ENCODE results near the gene OSCAR. TPM values are rescaled to one million over a fixed set of nuclear protein-coding genes. Genes with fewer than 3 reads are reported as not detected.

OSCAR gene
- total RNA-seq, 1 donor from 2014 or later = not detected

DNA sequence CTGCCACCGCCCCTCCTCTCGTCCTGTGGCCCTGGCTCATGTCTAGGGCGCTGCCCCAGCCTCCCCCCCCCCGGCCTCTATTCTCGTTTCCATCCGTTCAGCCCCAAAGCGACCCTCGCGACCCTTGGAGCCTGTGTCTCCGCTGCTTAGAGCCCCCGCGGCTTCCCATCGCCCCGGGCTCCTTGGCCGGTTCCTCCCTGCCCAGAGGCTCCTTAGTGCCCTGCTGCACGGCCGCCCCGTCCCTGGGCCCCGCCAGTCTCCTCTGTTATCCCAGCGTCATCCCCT is 27.8 kb upstream of the OSCAR start:
- Mint-ChIP-seq H3K4me3 (no peak overlapping the region), H3K4me1 (no peaks in the 10 kb centered on the region), H3K27me3 (ENCODE audit: low read depth) (no peaks in the 10 kb centered on the region), H3K27ac (no peak overlapping the region), H3K36me3 (peaks cover 25% of the 10 kb centered on the region), H3K9me3 (no peaks in the 10 kb centered on the region)
- DNase-seq (ENCODE audit: low spot score in 2 of 2, unreplicated experiment in 2 of 2) = no peak
- TF ChIP-seq, protein P1, sequence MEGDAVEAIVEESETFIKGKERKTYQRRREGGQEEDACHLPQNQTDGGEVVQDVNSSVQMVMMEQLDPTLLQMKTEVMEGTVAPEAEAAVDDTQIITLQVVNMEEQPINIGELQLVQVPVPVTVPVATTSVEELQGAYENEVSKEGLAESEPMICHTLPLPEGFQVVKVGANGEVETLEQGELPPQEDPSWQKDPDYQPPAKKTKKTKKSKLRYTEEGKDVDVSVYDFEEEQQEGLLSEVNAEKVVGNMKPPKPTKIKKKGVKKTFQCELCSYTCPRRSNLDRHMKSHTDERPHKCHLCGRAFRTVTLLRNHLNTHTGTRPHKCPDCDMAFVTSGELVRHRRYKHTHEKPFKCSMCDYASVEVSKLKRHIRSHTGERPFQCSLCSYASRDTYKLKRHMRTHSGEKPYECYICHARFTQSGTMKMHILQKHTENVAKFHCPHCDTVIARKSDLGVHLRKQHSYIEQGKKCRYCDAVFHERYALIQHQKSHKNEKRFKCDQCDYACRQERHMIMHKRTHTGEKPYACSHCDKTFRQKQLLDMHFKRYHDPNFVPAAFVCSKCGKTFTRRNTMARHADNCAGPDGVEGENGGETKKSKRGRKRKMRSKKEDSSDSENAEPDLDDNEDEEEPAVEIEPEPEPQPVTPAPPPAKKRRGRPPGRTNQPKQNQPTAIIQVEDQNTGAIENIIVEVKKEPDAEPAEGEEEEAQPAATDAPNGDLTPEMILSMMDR (IDR thresholded peaks at IDR 0.05; ENCODE audit: unreplicated experiment) = no peak

DNA sequence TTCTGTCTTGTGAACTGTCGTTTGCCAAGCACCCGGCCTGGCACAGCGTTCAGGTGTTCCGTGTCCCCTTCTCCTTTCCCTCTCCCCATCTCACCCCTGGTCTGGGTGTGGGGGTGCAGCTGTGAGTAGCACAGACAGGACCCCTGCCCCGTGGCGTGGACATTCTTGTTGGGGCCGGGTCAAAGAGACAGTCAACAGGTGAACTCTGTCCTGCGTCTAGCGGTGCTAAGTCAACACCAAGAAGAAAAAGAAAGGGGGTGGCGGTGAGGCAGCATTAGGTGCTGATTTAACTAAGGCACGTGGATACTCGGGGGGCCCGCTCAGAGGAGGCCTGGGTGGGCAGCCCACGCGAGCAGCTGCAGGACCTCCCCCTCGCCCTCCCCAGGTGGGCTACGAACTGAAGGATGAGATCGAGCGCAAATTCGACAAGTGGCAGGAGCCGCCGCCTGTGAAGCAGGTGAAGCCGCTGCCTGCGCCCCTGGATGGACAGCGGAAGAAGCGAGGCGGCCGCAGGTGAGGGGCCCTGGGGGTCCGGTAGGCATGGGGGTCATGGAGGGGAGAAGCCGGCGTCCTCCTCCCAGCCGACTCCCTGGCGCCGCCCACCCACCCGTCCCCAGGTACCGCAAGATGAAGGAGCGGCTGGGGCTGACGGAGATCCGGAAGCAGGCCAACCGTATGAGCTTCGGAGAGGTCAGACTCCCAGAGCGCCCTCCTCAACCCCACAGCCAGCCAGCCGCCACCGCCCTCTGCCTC is 27.3 kb upstream of the OSCAR start:
- H3K27ac Mint-ChIP-seq = no peak overlapping the region
- no peak overlapping the region for H3K4me3 Mint-ChIP-seq
- H3K27me3 Mint-ChIP-seq (ENCODE audit: low read depth) = no peaks in the 10 kb centered on the region
- TF ChIP-seq, protein P1 (IDR thresholded peaks at IDR 0.05; ENCODE audit: unreplicated experiment) = no peak
- no peak for DNase-seq (ENCODE audit: low spot score in 2 of 2, unreplicated experiment in 2 of 2)
- peaks cover 27% of the 10 kb centered on the region for H3K36me3 Mint-ChIP-seq
- H3K9me3 Mint-ChIP-seq = no peaks in the 10 kb centered on the region
- no peaks in the 10 kb centered on the region for H3K4me1 Mint-ChIP-seq

DNA sequence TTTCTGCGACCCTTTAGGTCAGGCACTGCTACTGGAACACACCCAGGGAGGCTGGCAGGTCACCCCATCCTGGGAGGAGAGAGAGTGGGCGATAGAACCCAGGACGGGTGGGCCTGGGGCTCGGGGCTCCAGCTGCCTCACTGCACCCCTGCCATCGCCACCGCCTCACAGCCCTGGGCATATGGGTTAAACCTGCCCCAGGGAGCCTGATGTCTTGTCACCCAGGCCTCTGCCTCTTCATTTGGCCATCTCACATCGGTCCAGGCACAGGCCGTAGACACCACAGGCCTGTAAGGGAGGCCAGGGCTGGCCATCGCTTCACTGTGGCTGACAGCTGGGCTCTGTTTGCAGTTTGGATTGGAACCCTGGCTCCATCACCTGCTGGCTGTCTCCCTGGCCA is 25.1 kb upstream of the OSCAR start:
- H3K36me3 Mint-ChIP-seq = peaks cover 28% of the 10 kb centered on the region

DNA sequence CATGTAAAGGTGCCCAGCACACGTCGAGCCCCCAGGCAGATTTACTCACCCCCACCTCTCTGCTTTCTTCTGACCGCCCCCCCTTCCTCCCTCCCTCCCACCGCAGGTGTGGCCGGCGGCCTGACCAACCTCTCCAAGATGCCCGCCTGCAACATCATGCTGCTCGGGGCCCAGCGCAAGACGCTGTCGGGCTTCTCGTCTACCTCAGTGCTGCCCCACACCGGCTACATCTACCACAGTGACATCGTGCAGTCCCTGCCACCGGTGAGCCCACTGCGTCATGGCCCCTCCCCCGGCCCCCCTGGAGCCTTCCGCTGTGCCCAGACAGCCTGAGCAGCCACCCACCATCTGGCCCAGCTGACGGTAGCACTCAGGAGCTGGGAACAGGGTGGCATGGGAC is 23.8 kb upstream of the OSCAR start:
- TF ChIP-seq, protein P1 (IDR thresholded peaks at IDR 0.05; ENCODE audit: unreplicated experiment) = no peak
- Mint-ChIP-seq H3K36me3 (peaks cover 34% of the 10 kb centered on the region), H3K27me3 (ENCODE audit: low read depth) (no peaks in the 10 kb centered on the region), H3K4me3 (no peak overlapping the region), H3K4me1 (no peaks in the 10 kb centered on the region), H3K27ac (no peak overlapping the region), H3K9me3 (no peaks in the 10 kb centered on the region)
- no peak for DNase-seq (ENCODE audit: low spot score in 2 of 2, unreplicated experiment in 2 of 2)

More for the DNA sequence above, 25.1 kb upstream of the OSCAR start:
- Mint-ChIP-seq H3K4me1 (no peaks in the 10 kb centered on the region), H3K9me3 (no peaks in the 10 kb centered on the region), H3K4me3 (no peak overlapping the region), H3K27ac (no peak overlapping the region), H3K27me3 (ENCODE audit: low read depth) (no peaks in the 10 kb centered on the region)
- no peak for DNase-seq (ENCODE audit: low spot score in 2 of 2, unreplicated experiment in 2 of 2)
- TF ChIP-seq, protein P1 (IDR thresholded peaks at IDR 0.05; ENCODE audit: unreplicated experiment) = no peak

DNA sequence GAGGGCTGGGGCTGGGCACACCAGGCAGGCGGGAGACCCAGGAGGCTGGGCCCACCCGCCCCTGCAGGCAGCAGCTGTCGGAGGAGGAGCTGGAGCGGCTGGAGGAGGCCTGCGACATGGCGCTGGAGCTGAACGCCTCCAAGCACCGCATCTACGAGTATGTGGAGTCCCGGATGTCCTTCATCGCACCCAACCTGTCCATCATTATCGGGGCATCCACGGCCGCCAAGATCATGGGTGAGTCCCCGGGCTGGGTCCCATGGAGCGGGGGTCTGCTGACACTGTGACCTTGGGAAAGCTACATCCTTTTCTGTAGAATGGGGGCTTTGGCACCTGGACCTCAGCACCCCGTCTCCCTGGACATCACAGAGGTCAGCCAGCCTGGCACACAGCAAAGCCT is 23.1 kb upstream of the OSCAR start:
- H3K9me3 Mint-ChIP-seq = no peaks in the 10 kb centered on the region
- H3K36me3 Mint-ChIP-seq = peaks cover 34% of the 10 kb centered on the region
- TF ChIP-seq, protein P1 (IDR thresholded peaks at IDR 0.05; ENCODE audit: unreplicated experiment) = no peak
- no peak overlapping the region for H3K27ac Mint-ChIP-seq
- no peaks in the 10 kb centered on the region for H3K27me3 Mint-ChIP-seq (ENCODE audit: low read depth)
- H3K4me1 Mint-ChIP-seq = no peaks in the 10 kb centered on the region
- H3K4me3 Mint-ChIP-seq = no peak overlapping the region
- DNase-seq (ENCODE audit: low spot score in 2 of 2, unreplicated experiment in 2 of 2) = no peak

DNA sequence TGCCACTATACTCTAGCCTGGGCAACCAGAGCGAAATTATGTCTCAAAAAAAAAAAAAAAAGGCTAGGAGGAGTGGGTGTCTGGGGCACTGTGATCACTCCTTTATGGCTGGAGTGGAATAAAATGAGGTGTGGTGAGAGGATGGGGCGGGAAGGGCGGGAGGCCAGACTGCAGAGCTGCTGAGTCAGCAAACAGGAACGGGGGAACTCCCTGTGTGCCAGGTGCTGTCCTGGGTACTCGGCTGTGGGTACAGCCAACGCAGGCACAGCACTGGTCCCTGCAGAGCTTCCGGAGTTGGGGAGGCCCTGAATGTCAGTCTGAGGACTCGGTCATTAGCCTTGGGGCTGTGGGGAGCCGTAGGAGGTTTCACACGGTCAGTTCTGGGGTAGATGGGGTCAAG is 20.7 kb upstream of the OSCAR start:
- Mint-ChIP-seq H3K4me3 (no peak overlapping the region), H3K4me1 (peaks cover 9% of the 10 kb centered on the region), H3K9me3 (no peaks in the 10 kb centered on the region), H3K36me3 (peaks cover 24% of the 10 kb centered on the region), H3K27ac (no peak overlapping the region), H3K27me3 (ENCODE audit: low read depth) (no peaks in the 10 kb centered on the region)
- TF ChIP-seq, protein P1 (IDR thresholded peaks at IDR 0.05; ENCODE audit: unreplicated experiment) = no peak
- DNase-seq (ENCODE audit: low spot score in 2 of 2, unreplicated experiment in 2 of 2) = no peak

Data from mesothelial cell of epicardium (in vitro differentiated cells).